CD4-positive, CD25-positive, alpha-beta regulatory T cell (primary cell): Measurements from ENCODE around the gene SLC7A1. TPM values are rescaled to one million over a fixed set of nuclear protein-coding genes. Genes with fewer than 3 reads are reported as not detected.

Experiments used
- ATAC-seq, 2 donors: fragments of 150-1000 bp; cut with Tn5 transposase; one replicate each; pipeline ENCODE4 v1.10.0; 2021; ENCODE audit warnings: low read depth in 2 of 2, moderate number of reproducible peaks in 2 of 2, moderate library complexity in 1 of 2
- DNase-seq, 3 donors: peaks; one replicate each; pipeline versions ENCODE4 v3.0.0 to v3.0.0-alpha.2; 2012 to 2022; ENCODE audit warnings: mixed read lengths in 1 of 3
- H3K27ac ChIP-seq: one replicate; pipeline ENCODE4 v1.7.0; 2013; ENCODE audit warnings: mild to moderate bottlenecking, low read length; ENCODE audit not compliant: insufficient read depth, poor library complexity, severe bottlenecking
- H3K27me3 ChIP-seq: one replicate; pipeline ENCODE4 v1.7.0; 2013; ENCODE audit warnings: low read length; ENCODE audit not compliant: control insufficient read depth, insufficient read depth
- H3K36me3 ChIP-seq: one replicate; pipeline ENCODE4 v1.7.0; 2013; ENCODE audit warnings: mild to moderate bottlenecking, low read length, moderate library complexity; ENCODE audit not compliant: control insufficient read depth, insufficient read depth
- H3K4me1 ChIP-seq: 2 replicates; pipeline ENCODE4 v1.7.0; 2013; ENCODE audit warnings: mild to moderate bottlenecking, low read length; ENCODE audit not compliant: insufficient read depth, control insufficient read depth, poor library complexity, severe bottlenecking
- H3K4me3 ChIP-seq: one replicate; pipeline ENCODE4 v1.7.0; 2013; ENCODE audit warnings: low read depth, mild to moderate bottlenecking, low read length, moderate library complexity
- H3K9me3 ChIP-seq, 2 experiments: 1 replicate in 1 of 2; 2 replicates in 1 of 2; pipeline ENCODE4 v1.7.0; 2013; ENCODE audit warnings: low read length in 2 of 2, mild to moderate bottlenecking in 1 of 2, moderate library complexity in 1 of 2; ENCODE audit not compliant: control insufficient read depth in 2 of 2
- H3K27ac Mint-ChIP-seq, 3 donors: one replicate each; pipeline ENCODE4 v1.8.0; 2020 to 2022; ENCODE audit warnings: mild to moderate bottlenecking in 3 of 3, mixed read lengths in 3 of 3, moderate library complexity in 2 of 3
- H3K27me3 Mint-ChIP-seq: one replicate; pipeline ENCODE4 v1.8.0; 2022; ENCODE audit warnings: mild to moderate bottlenecking, mixed read lengths
- H3K36me3 Mint-ChIP-seq: one replicate; pipeline ENCODE4 v1.8.0; 2020; ENCODE audit warnings: mixed read lengths
- H3K4me1 Mint-ChIP-seq, 4 donors: one replicate each; pipeline ENCODE4 v1.8.0; 2020 to 2022; ENCODE audit warnings: mixed read lengths in 4 of 4, mild to moderate bottlenecking in 1 of 4
- H3K4me3 Mint-ChIP-seq, 4 donors: one replicate each; pipeline ENCODE4 v1.8.0; 2020 to 2022; ENCODE audit warnings: mild to moderate bottlenecking in 4 of 4, mixed read lengths in 4 of 4, moderate library complexity in 3 of 4
- H3K9me3 Mint-ChIP-seq, 7 donors: one replicate each; pipeline ENCODE4 v1.8.0; 2020 to 2022; ENCODE audit warnings: mixed read lengths in 7 of 7, mild to moderate bottlenecking in 3 of 7, moderate library complexity in 2 of 7
- polyA plus RNA-seq, 4 donors: library from polyadenylated mRNA; unstranded; fragments of 300-500 nt; fragmentation: Illumina TruSeq; gene quantifications; one replicate each; pipeline ENCODE4 v1.2.3, GENCODE V29; 2021
- total RNA-seq: library from RNA; stranded (reverse); gene quantifications from one replicate; pipeline ENCODE4 v1.2.3, GENCODE V29; 2022

SLC7A1 gene
- total and polyA plus RNA-seq, 5 donors from 2014 or later = 3.6 to 29.9 (median 5.2) TPM

GRCh38 chr13:29484236-29484635 is 111.3 kb downstream of the SLC7A1 start:
- Histone ChIP-seq H3K27me3 (no peaks in the 10 kb centered on the region), H3K27ac (no peak overlapping the region), H3K36me3 (no peaks in the 10 kb centered on the region), H3K9me3 (no peaks in the 10 kb centered on the region), H3K4me1 (no peaks in the 10 kb centered on the region), H3K4me3 (no peak overlapping the region)
- Mint-ChIP-seq H3K36me3 (no peaks in the 10 kb centered on the region), H3K27ac (no peak overlapping the region), H3K27me3 (no peaks in the 10 kb centered on the region), H3K4me1 (no peaks in the 10 kb centered on the region), H3K9me3 (no peaks in the 10 kb centered on the region), H3K4me3 (no peak overlapping the region)
- ATAC-seq (no peak), DNase-seq (no peak)

- Mint-ChIP-seq H3K27ac (no peak overlapping the region), H3K4me1 (no peaks in the 10 kb centered on the region), H3K9me3 (no peaks in the 10 kb centered on the region), H3K27me3 (no peaks in the 10 kb centered on the region), H3K36me3 (no peaks in the 10 kb centered on the region), H3K4me3 (no peak overlapping the region)
- no peak for ATAC-seq
- H3K4me3 ChIP-seq = no peak overlapping the region
- H3K27me3 ChIP-seq = no peaks in the 10 kb centered on the region
- H3K9me3 ChIP-seq = no peaks in the 10 kb centered on the region
- DNase-seq = no peak
- no peaks in the 10 kb centered on the region for H3K36me3 ChIP-seq
- no peaks in the 10 kb centered on the region for H3K4me1 ChIP-seq
- H3K27ac ChIP-seq = no peak overlapping the region
Measured at GRCh38 chr13:29483623-29484022, 111.9 kb downstream of the SLC7A1 start.

GRCh38 chr13:29483211-29483610 is 112.3 kb downstream of the SLC7A1 start:
- no peaks in the 10 kb centered on the region for H3K36me3 Mint-ChIP-seq
- H3K4me1 ChIP-seq = no peaks in the 10 kb centered on the region
- no peak overlapping the region for H3K4me3 Mint-ChIP-seq
- no peak overlapping the region for H3K27ac ChIP-seq
- ATAC-seq = no peak
- no peaks in the 10 kb centered on the region for H3K9me3 ChIP-seq
- no peak overlapping the region for H3K4me3 ChIP-seq
- no peaks in the 10 kb centered on the region for H3K36me3 ChIP-seq
- H3K27me3 ChIP-seq = no peaks in the 10 kb centered on the region
- H3K27me3 Mint-ChIP-seq = no peaks in the 10 kb centered on the region
- no peak overlapping the region for H3K27ac Mint-ChIP-seq
- no peaks in the 10 kb centered on the region for H3K9me3 Mint-ChIP-seq
- no peaks in the 10 kb centered on the region for H3K4me1 Mint-ChIP-seq
- DNase-seq = no peak

- ATAC-seq = no peak
- no peak for DNase-seq
- Histone ChIP-seq H3K4me1 (no peaks in the 10 kb centered on the region), H3K4me3 (no peak overlapping the region), H3K36me3 (no peaks in the 10 kb centered on the region), H3K9me3 (no peaks in the 10 kb centered on the region), H3K27me3 (no peaks in the 10 kb centered on the region), H3K27ac (no peak overlapping the region)
- H3K9me3 Mint-ChIP-seq = no peaks in the 10 kb centered on the region
- no peak overlapping the region for H3K4me3 Mint-ChIP-seq
- no peak overlapping the region for H3K27ac Mint-ChIP-seq
- H3K4me1 Mint-ChIP-seq = no peaks in the 10 kb centered on the region
- no peaks in the 10 kb centered on the region for H3K27me3 Mint-ChIP-seq
- no peaks in the 10 kb centered on the region for H3K36me3 Mint-ChIP-seq
Measured at GRCh38 chr13:29482504-29482903, 113.0 kb downstream of the SLC7A1 start.

GRCh38 chr13:29481603-29482002 is 113.9 kb downstream of the SLC7A1 start:
- Mint-ChIP-seq H3K4me3 (no peak overlapping the region), H3K27me3 (peaks cover 2% of the 10 kb centered on the region), H3K36me3 (no peaks in the 10 kb centered on the region), H3K27ac (no peak overlapping the region), H3K9me3 (no peaks in the 10 kb centered on the region), H3K4me1 (no peaks in the 10 kb centered on the region)
- ATAC-seq (no peak), DNase-seq (no peak)
- Histone ChIP-seq H3K36me3 (no peaks in the 10 kb centered on the region), H3K4me3 (no peak overlapping the region), H3K4me1 (no peaks in the 10 kb centered on the region), H3K27ac (no peak overlapping the region), H3K27me3 (peaks cover 2% of the 10 kb centered on the region), H3K9me3 (no peaks in the 10 kb centered on the region)

GRCh38 chr13:29480893-29481525 is 114.5 kb downstream of the SLC7A1 start:
- Mint-ChIP-seq H3K27ac (no peak overlapping the region), H3K4me1 (no peaks in the 10 kb centered on the region), H3K4me3 (no peak overlapping the region), H3K27me3 (peaks cover 7% of the 10 kb centered on the region), H3K36me3 (no peaks in the 10 kb centered on the region), H3K9me3 (no peaks in the 10 kb centered on the region)
- Histone ChIP-seq H3K27ac (no peak overlapping the region), H3K9me3 (no peaks in the 10 kb centered on the region), H3K4me1 (no peaks in the 10 kb centered on the region), H3K4me3 (no peak overlapping the region), H3K36me3 (no peaks in the 10 kb centered on the region), H3K27me3 (peaks cover 2% of the 10 kb centered on the region)
- no peak for DNase-seq
- ATAC-seq = no peak

GRCh38 chr13:29479716-29480492 is 115.6 kb downstream of the SLC7A1 start:
- no peak for ATAC-seq
- H3K27ac Mint-ChIP-seq = no peak overlapping the region
- H3K27me3 ChIP-seq = peaks cover 2% of the 10 kb centered on the region

GRCh38 chr13:29476046-29476445 is 119.4 kb downstream of the SLC7A1 start:
- Mint-ChIP-seq H3K27ac (no peak overlapping the region), H3K4me1 (no peaks in the 10 kb centered on the region), H3K36me3 (no peaks in the 10 kb centered on the region), H3K9me3 (no peaks in the 10 kb centered on the region), H3K27me3 (peaks cover 11% of the 10 kb centered on the region), H3K4me3 (no peak overlapping the region)
- Histone ChIP-seq H3K27ac (no peak overlapping the region), H3K9me3 (no peaks in the 10 kb centered on the region), H3K27me3 (peaks cover 2% of the 10 kb centered on the region), H3K36me3 (no peaks in the 10 kb centered on the region), H3K4me1 (no peaks in the 10 kb centered on the region), H3K4me3 (no peak overlapping the region)
- no peak for ATAC-seq
- no peak for DNase-seq

More at GRCh38 chr13:29479716-29480492, 115.6 kb downstream of the SLC7A1 start:
- Histone ChIP-seq H3K27ac (no peak overlapping the region), H3K4me3 (no peak overlapping the region), H3K36me3 (no peaks in the 10 kb centered on the region), H3K4me1 (no peaks in the 10 kb centered on the region), H3K9me3 (no peaks in the 10 kb centered on the region)
- no peak for DNase-seq
- Mint-ChIP-seq H3K9me3 (no peaks in the 10 kb centered on the region), H3K4me3 (peak overlapping the region in 1 of 4 donors; percentile 1), H3K27me3 (peaks cover 7% of the 10 kb centered on the region), H3K36me3 (no peaks in the 10 kb centered on the region), H3K4me1 (no peaks in the 10 kb centered on the region)
